GM21619 (cell line): ENCODE results near the gene CHDH.
A peak's percentile ranks its signal among the peaks of the same experiment; 100 is the strongest.

Experiments used
- ATAC-seq: cut with Tn5 transposase; IDR thresholded peaks from one replicate; pipeline ENCODE4 v1.9.1; 2021; ENCODE audit not compliant: unreplicated experiment

CHDH gene

DNA sequence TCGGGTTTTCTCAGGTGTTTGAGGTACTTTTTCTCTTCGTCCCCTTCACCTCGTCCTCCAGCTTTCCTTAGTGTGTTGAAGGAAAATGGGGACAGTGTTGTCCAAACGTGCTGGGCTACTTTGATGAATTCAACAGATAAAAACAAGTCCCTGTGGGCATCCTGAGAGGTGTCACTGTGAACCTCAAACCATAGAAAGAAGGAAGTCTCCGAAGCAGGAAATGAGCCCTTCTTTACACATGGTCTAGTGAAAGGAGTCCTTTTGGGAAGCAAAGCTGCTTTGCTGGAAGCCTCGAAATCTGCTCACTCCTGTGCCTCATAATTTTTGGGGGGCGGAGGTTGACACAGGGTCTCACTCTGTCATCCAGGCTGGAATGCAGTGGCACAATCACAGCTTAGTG is 10.7 kb upstream of the CHDH start:
- no peak for ATAC-seq

DNA sequence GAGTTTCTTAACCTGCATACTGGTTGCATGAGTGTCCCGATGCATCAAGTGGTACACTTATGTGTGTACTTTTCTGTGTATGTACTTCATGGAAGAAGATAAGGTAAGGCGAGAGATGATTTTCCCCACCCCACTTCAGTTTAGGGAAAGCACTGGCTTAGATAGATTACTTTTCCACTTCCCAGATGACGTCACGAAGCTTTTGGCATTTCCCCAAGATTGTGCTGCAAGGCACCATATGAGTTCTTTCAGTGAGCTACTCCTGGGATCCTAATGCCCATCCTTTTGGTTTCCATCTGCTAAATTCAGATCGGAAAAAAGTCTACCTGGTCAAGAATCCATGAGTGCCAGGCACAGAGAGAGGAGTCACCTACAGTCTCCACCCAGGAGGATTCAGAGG is 4.7 kb upstream of the CHDH start:
- ATAC-seq, result no peak

DNA sequence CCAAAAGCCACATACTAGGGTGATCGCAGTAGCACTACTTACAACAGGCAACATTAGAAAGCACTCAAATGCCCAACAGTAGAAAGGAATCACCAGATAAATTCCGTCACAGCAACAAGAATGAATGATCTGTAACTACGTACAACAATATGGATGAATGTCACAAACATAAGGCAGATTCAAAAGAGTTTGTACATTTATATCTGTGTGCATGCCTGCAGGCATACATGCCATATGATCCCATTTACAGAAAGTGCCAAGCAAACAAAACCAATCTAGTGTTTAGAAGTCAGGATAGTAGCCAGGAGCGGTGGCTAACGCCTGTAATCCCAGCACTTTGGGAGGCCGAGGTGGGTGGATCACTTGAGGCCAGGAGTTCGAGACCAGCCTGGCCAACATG is 3.7 kb upstream of the CHDH start:
- no peak for ATAC-seq

DNA sequence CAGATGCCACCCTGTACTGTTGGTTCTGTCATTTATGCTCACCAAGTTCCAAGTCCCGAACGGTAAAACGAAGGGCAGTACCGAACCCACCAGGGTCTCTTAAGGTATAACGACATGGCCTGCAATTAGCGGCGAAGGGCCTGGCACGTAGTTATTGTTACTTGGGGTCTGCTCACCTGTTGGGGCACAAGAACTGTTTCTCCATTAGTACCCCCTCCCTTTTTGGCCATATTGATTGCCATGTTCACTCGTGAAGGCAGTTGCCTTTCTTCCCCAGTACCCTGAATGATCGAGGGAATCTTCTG is 584 bp upstream of the CHDH start:
- ATAC-seq, result no peak

DNA sequence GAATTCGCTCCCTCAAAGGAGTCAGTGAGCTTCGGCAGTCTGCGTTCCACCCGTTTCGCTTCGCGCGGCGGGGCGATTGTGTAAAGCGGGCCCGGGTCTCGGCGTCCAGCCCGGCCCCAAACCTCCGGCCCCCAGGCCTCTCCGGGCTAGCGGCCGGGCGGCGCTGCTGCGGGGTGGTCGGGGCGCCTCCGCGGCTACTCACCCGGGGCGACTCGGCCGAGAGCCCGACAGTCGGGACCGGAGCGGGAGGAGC is 412 bp downstream of the CHDH start:
- ATAC-seq, result no peak

DNA sequence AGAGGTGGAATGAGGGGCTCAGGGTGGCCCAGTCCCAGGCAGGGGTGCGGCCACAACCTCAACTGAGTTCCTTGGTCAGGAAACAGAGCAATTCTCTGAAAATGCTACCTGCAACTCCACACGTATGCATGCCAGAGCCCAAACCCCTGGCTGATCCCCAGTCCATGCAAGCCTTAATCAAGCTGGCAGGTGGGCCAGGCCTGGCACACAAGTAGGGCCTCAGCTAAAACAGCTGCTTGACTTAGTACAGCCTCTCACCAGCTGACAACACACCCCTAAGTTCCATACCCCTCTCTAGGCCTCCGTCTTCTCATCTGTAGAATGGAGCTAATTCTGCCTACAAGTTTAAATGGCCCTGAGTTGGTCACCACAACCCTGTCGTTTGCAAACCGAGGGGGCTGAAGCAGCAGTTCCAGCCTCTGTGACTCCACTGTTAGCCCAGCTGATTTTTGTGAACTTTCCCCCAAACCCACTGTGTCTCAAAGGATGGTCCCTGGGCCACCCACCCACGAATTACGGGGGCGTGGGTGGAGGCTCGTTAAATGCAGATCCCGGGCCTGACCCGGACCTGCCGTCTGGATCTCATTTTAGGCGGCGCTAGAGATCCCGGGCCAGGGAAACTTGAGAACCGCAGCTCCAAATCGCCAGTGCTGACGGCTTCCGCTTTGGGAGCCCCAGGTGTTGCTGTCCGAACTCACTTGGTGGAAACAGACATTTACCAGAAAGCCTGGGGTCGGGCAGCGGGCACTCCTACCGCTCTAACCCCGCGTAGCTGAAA is 927 bp downstream of the CHDH start:
- no peak for ATAC-seq

DNA sequence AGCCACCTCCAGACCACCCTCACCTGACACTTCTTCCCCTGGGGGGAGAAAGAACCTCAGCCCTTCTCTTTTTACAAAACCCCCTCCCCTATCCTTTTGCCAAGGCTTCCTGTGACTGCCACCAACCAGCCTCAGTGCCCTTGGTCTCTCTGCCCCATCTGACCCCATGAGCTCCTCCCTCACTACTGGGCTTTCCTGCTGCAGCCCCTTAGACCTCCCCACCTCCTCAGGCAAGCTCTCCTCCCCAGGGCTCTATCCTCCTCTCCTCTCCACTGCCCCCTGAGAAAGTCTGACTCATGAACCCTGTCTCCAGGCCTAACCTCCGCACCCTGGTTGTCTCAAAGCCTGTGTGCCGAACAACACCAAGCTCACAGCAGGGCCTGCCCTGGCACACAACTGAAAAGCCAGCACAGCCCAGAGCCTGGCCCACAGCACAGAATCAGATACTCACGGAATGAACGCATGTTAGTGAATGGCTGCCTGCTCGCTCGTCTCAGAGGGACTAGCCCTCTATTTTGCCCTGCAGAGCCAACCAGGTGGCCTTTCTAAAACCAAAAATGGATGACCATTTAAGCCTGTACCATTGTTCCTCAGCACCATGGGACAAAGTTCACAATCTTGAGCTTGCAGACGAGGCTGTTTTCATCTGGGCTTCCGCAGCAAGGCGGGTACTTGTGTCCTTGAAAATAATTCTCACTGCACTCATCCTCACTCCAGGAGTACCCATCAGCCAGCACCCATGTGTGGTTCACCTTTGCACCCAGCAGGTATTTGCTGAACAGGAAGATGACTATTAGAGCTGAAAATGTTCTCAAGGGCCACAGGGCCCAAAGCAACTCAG is 1.7 kb downstream of the CHDH start:
- no peak for ATAC-seq

DNA sequence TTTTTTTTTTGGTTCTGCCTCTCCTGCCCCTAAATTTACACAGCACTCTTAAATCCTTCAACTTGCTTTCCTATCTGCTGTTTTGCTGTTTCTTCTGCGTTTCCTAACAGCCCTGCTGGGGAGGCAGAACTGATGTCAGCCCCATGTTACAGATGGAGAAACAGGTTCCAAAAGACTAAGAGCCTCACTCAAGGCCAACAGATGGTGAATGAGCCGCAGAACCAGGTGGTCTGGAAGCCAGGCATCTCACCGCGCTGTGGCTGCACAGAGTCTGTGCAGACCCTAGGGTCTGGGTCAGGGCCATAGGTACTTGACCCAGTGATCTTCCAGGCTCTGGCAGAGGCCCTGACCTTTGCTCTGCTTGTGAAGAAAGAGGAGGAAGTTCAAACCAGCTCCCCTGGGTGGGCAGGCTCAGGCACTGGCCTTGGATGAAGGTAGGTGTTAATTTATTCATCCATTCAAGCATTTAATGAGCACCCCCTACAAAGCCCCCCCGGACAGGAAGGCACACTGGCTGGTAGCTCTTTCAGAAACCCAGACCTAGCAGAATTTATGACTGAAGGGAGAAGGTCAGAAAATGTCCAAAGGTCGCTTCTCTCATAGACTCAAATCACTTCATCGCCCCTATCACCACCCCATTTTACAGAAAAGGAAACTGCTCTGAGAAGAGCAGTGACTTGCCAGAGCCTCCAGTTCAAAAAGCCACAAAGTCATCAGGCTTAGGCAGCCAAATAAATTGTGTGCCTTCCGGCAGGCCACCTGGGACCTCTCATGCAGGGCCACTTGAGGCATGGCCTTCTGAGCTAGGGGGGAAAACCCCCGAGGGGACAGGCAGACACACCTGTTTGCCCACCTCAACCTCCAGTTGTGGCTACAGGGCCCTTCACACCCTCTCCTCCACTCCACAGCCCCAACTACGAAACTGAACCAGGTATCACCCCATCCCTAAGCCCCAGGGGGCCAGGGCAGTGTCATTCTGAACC is 2.7 kb downstream of the CHDH start:
- ATAC-seq, result peak; percentile 53

DNA sequence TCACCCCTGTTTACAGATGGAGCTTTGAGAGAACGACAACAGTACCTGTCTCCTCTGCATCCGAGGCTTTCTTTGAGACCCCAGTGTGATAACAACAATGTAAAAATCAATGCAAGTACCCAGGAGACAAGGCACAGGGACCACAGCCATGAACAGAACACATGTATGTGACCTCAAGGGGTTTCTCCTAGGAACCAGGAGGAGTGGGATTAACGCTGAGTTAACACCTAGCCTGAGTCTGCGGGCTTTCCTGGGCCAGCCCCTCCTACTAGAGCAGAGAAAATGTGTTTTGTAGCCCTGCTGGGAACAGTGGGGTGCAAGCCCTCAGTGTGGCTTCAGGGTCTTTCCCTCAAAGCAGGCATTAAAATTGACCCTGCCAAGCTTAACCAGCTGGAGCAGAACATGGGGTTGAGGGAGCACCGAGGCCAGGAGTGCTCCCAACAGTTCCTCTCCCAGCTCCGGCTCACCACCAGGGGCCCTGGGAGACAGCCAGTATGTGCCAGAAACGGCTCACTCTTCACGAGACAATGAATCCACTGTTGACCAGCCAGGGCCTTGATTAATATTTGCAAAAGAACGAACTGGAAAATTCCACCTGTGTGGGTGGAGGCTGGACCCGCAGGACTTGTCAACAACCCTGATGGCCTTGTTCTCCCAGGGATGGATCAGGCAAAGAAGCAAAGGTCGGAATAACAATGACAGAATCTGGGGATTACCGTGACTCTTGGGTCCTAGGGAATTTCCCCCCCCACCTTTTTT is 3.6 kb downstream of the CHDH start:
- no peak for ATAC-seq

DNA sequence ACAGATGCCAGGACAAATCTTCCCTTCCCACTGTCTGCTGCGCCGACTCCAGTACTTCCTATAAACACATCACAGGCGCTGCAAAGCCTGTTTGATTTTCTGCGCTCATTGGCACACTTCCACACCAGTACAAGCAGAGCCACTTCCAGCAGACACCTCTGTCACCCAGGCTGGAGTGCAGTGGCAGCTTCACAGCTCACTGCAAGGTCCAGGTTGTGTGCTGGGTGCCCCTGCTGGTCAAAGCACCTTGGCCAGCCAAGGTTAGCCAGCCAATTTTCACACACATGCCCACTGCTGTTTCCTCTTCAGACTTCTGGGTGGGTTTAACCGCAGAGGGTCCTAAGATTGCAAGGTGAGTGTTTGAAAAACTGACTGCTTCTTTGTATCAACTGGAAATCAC is 4.9 kb downstream of the CHDH start:
- ATAC-seq, result no peak

DNA sequence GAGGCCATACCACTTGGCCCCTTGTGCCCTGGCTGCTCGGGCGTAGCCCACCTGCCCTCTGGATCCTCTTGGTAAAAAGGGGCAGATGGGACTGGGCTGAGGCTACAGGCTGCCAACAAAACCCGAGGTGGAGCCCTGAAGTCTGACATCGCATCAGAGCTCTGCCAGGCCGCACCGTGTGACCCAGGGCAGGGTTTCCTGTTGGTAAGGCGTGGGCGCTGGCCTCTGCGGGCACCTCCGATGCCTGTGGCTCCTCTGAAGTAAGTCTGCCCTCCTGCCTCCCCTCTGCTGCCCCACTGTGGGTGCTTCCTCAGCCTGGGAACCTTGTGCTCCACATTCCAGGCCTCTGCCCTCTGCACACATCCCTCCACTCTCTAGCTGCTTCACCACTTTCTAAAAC is 8.9 kb downstream of the CHDH start:
- ATAC-seq, result no peak

DNA sequence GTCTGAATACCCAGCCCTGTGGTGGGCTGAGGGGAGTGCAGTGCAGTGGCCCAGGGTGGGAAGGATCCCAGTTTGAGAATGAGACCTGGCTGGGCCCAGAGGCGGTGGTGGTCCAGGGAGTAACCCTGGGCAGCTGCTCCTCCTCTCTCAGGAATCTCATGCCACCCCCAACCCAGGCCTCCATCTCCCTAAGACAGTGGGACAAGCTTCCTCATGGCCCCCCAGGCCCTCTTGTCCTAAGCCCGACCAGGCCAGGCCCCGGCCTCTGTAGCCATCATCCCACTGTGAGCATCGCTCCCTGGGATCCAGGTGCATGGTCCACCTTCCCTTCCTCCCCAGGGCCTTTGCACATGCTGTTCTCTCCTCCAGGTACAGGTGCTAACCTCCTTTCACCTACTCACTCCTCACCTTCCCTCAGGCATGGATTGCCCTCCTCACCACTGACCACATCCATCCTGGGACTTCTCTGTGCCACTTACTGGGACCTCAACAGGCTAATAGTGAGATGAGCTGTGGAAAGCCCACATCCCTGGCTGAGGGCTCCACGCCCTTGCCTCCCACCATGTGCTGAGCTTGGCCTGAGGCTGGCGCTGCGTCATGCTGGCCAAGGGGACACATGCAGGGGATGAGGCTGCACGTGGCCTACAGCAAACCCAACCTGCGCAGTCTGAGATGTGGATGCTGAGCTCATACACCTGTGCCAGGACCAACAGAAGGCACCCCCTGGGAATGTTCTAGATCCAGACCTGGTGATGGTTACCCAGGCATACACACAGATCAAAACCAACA is 9.9 kb downstream of the CHDH start:
- ATAC-seq, result no peak

DNA sequence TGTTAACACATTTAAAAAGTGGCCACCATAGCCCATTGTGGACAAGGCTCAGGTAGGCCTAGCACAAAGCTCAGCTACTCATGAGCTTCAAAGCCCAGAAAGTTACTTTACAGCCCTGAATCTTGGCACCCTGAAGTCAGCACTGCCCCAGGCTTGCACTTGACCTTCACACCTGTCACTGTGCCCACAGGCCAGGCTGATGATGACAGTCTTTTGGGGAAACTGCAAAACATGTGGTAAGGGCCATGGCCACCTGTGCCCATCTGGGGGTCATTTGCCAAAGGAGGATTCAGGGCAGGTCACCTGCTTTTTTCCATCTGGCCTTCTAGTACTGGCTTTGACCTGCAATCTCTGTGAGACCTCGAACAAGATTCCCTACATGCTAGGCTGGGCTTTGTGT is 11.0 kb downstream of the CHDH start:
- no peak for ATAC-seq

DNA sequence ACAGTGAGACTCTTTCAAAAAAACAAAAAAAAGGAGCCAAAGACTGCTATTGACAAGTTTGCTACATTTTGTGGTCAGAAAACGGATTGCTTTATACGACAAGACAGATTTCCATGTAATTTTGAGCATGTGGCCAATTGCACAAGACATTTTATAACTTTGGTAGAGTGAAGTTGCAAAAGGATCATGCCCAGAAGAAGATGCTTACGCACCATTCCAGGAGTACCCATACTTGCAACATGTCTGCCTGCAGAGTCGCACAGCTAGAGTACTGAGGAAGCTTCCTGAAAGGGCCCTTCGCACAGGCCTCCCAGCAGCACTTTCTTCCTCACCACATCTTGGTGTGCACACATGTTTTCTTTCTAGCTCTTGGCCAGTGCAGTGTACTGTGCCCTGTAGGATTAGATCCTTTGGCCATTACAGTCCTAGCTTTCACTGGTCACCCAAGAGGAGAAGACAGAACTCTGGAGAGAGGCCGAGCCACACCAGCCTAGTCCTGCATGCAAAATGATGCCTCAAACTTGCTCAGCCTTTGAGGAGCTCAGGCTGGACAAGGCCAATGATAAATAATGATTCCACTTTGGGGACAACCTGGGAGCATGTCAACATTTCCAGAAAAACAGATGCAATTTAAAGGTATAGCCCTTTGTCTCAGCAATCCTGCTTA is 11.7 kb downstream of the CHDH start:
- no peak for ATAC-seq

DNA sequence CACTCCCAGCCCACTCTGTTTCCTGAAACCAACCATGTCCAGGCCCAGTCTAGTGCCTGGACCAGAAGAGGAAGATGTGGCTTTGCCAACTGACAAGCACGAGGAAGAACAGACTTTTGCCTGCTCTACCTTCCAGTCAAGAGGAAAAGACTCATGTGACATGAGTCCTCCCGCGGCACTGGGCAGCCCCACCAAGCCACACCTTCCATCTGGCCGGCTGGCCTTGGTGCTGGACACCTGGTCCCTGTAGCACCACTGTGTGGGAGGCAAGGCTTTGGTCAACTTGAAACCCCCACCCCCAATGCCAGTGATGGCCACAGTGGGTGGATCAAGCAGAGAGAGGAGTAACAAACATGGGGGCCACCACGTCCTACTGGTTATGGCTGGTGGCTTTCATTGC is 12.5 kb downstream of the CHDH start:
- no peak for ATAC-seq

DNA sequence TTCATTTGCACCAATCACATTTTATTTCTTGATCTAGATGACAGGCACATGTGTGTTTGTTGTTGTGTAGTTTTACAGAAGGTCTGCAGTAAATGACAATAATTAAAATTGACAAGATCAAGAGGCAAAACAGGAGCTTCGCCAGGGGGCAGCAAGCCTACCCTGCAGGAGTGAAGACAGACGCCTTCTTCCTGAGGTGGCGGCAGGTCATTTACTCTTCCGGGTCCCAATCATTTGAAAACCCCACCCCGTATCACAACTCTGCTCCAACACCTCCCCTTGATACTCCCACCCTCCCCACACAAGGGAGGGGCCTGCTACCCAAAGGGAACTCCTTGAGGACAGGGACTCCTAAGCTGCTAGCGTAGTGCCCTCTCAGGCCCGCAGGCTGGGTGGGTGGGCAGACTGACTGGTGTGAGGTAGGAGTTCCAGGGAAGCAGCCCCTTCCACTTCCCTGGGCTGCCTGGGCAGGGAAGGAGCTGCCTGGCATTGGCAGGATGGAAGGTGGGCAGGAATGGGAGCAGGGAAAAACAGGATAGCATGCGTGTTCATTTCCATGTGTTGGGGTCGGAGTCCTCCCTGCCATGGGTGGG is 13.1 kb downstream of the CHDH start:
- ATAC-seq, result no peak

DNA sequence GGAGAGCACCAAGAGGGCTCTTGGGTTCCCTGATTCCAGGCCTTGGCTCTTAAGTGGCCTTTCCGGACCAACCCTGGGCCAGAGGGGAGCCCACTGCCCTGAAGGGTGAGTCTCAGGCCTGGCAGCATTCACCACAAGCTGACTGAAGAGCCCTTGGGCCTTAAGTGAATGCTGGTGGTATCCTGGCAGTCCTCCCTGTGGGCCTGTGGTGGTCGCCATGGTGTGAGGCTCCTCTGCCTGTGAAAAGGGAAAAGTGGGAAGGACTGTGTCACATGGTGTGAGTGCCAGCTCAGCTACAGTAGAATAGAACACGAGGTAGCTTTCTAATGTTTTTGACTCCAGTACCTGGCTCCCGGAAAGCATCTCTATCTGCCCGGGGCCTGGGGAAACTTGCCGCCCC is 15.3 kb downstream of the CHDH start:
- ATAC-seq, result no peak

DNA sequence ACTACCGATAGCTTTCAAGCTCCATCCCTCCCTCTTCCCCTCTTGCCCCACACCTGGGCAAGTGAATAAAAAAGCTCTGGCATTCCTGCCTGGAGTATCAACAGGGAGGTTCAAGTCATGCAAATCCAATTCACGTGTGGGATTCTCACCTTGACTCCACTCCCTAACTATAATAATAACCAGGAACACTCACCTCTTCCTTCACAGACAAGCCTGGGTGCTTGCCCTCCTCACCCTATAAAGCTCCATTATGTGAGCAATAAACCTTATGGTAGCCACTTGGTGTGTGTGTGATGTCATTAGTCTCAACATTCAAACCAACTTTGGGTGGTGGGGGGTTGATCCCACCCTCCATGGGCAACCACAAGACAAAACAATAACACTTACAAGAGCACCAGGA is 16.6 kb downstream of the CHDH start:
- no peak for ATAC-seq

DNA sequence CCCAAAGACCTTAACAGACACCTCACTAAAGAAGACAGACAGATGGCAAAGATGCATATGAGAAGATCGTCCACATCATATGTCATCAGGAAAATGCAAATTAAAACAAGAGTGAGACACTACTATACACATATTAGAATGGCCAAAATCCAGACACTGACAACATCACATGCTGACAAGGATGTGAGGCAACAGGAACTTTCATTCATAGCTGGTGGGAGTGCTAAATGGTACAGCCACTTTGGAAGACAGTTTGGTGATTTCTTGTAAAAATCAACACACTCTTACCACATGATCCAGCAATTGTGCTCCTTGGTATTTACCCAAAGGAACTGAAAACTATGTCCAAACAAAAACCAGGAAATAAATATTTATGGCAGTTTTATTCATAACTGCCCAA is 17.6 kb downstream of the CHDH start:
- no peak for ATAC-seq
